Measurements from ENCODE around the gene CCDC9B.

- TF ChIP-seq CTCF (IDR thresholded peaks at IDR 0.05; ENCODE audit: insufficient read depth, low read depth, low read length) (no peak), EZH2 (IDR thresholded peaks at IDR 0.05; ENCODE audit: insufficient read depth, low read length) (no peak)
Observed at GRCh38 chr15:40381818-40382529, 41.2 kb upstream of the CCDC9B start.

Data from astrocyte (in vitro differentiated cells and primary cell).